Motor neuron (in vitro differentiated cells): ENCODE results near the gene PARP6. TPM values are rescaled to one million over a fixed set of nuclear protein-coding genes. Genes with fewer than 3 reads are reported as not detected.

Experiments used
- ATAC-seq, 8 experiments: fragments of 200-7000 bp; cut with Tn5 transposase; replicated peaks in 6 of 8; 2 replicates each; pipeline ENCODE4 v1.8.0; 2021; ENCODE audit warnings: mild to moderate bottlenecking in 8 of 8, moderate library complexity in 8 of 8
- H3K27ac ChIP-seq, 2 donors: fragments of 250-450 bp; sonication (Bioruptor Pico); 2 replicates each; pipeline ENCODE4 v1.9.0; 2021; ENCODE audit warnings: antibody characterized with exemption in 2 of 2, mild to moderate bottlenecking in 2 of 2, moderate library complexity in 1 of 2
- H3K4me1 ChIP-seq, 2 donors: fragments of 250-450 bp; sonication (Bioruptor Pico); replicated peaks in 1 of 2; 2 replicates each; pipeline ENCODE4 v1.6.1; 2021; ENCODE audit warnings: antibody characterized with exemption in 2 of 2, mild to moderate bottlenecking in 2 of 2, moderate library complexity in 1 of 2
- H3K4me3 ChIP-seq, 5 donors: fragments of 250-450 bp; sonication (Bioruptor Pico); 2 replicates each; pipeline ENCODE4 v1.9.0; 2021; ENCODE audit warnings: antibody characterized with exemption in 5 of 5, mild to moderate bottlenecking in 5 of 5, moderate library complexity in 4 of 5
- WGBS, 10 experiments: fragments of 450-650 bp; shearing (Covaris generic); methylation state at CpG; one replicate each; pipeline ENCODE4 v1.0.0; 2022; 5-methylcytosine and 5-hydroxymethylcytosine counted together
- in situ Hi-C, 9 experiments: fragments of 400-800 bp; cut with MboI; loops; one replicate each; pipeline ENCODE4 v1.15.0; 2021; ENCODE audit warnings: low sequenced_read_pairs in 9 of 9, low pct_unique_long_range_greater_than_20kb in 2 of 9; ENCODE audit not compliant: unreplicated experiment in 9 of 9
- total RNA-seq, 8 experiments: library from RNA; unstranded; fragments of 300-600 nt; gene quantifications; 2 replicates each; pipeline versions ENCODE4 v1.2.3 to v1.2.4, GENCODE V29; 2022

Gene PARP6
- total RNA-seq, 8 experiments from 2014 or later = 29.4 to 131 (median 93.9) TPM

DNA sequence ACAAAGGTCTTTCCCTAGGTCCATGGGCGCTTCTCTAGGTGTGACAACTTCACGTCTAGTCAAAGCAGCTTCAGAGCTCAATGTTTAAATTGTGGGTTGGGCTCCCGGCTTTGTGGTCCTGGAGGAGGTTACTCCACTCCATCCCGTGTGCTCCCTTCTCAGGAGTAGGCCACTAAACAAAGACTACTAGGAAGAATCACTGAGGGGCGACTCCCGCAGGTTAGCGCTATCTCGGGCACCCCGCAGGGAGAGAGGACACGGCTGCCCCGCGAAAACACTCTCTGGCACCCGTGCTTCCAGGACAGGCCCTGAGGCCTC is 500 bp downstream of the PARP6 start:
- WGBS, 10 experiments = 0 to 40% (median 30%) methylated on average over 1 to 4 of the region's 13 CpGs; no CpG with 5 or more reads in 3 of the 10 experiments
- Histone ChIP-seq H3K4me3 (peak overlapping the region; percentile 65 to 95 (median 75)), H3K27ac (peak overlapping the region; percentile 69 to 84), H3K4me1 (peaks cover 14 to 17% of the 10 kb centered on the region in 2 donors)
- ATAC-seq = peak in 5 of 8 experiments; percentile 1 to 4 (median 3)
- in situ Hi-C loops = no loop called here

DNA sequence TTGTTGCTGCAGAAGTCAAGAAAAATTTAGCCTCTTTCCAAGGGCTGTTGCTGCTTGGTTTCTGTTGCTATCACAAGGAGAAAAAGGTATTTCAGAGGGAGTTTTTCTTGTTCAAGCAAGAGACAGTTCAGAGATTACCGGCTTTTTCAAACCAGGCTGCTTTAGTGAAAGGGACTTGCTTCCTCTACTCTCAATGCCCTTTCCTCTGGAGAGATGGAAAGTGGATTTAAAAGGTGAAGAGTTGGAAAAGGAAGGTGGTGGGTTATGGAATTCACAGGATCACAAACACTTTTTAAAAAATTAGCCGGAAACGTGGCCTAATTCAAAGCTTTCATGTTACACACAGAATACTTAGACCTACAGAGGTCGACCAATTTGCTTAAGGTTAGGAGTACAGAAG is 1.1 kb downstream of the PARP6 start:
- Histone ChIP-seq H3K4me3 (peak overlapping the region in 4 of 5 donors; percentile 65 to 95 (median 80)), H3K4me1 (peaks cover 14 to 17% of the 10 kb centered on the region in 2 donors), H3K27ac (no peak overlapping the region)
- no peak for ATAC-seq
- 68 to 100% (median 84%) methylated on average over 2 to 4 of the region's 4 CpGs for WGBS, 10 experiments
- in situ Hi-C loops = no loop called here

DNA sequence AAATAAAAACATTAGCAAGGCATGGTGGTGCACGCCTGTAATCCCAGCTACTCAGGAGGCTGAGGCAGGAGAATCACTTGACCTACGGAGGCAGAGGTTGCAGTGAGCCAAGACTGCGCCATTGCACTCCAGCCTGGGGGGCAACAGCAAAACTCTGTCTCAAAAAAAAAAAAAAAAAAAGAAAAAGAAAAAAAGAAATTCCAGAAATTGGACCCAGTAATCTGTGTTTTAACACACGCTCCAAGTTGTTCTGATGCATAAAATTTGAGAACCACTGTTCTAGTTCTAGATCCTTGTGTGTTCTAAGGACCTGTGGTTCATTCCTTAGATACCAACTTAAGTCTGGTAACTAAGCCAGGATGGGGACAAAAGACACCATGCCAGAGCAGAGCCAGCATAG is 2.6 kb downstream of the PARP6 start:
- Histone ChIP-seq H3K27ac (no peak overlapping the region), H3K4me1 (peaks cover 14 to 17% of the 10 kb centered on the region in 2 donors), H3K4me3 (no peak overlapping the region)
- 89 to 100% (median 100%) methylated on average over 1 to 4 of the region's 4 CpGs for WGBS, 10 experiments
- ATAC-seq = no peak
- in situ Hi-C loops = no loop called here

DNA sequence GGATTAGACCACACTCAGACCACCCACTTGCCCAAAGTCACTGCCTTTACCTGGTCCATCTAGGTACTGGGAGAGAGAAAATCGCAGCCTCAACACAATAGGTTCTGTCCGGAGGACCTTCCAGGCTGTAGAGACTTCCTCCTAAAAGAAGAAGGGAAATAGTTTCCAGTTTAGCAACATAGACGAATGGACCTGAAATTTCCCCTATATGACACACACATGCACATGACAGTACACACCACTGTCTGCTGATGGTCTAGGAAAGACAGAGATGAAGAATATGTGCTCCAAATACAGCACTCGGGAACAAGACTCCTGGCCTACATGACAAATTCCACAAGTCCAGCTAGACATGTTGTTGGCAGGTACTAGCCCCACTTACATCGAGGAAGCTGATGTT is 7.3 kb downstream of the PARP6 start:
- WGBS, 10 experiments = 40 to 100% (median 89%) methylated on average over 1 to 5 of the region's 5 CpGs; no CpG with 5 or more reads in 3 of the 10 experiments
- H3K27ac ChIP-seq = no peak overlapping the region
- ATAC-seq = no peak
- H3K4me3 ChIP-seq = no peak overlapping the region
- in situ Hi-C loops = no loop called here
- H3K4me1 ChIP-seq = no peaks in the 10 kb centered on the region

DNA sequence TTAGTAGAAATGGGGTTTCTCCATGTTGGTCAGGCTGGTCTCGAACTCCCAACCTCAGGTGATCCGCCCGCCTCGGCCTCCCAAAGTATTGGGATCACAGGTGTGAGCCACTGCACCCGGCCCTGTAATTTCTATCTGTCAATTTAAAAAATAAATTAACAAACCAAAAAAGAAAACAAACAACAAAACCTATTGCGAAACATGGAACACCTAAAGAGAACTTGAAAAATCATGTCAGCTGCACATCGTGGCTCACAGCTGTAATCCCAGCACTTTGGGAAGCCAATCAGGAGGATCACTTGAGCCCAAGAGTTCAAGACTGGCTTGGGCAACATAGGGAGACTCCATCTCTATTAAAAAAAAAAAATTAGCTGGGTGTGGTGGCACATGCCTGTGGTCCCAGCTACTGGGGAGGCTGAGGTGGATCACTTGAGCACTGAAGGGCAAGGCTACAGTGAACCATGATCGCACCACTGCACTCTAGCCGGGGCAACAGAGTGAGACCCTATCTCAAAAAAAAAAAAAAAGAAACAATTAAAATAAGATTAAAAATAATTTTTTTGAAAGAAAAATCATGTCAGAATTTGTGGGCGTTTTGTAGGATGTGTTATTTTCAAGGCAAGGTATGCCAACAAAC is 19.6 kb downstream of the PARP6 start:
- 88 to 100% (median 93%) methylated on average over 1 to 9 of the region's 10 CpGs for WGBS, 10 experiments
- Histone ChIP-seq H3K27ac (no peak overlapping the region), H3K4me1 (no peaks in the 10 kb centered on the region), H3K4me3 (no peak overlapping the region)
- no peak for ATAC-seq
- in situ Hi-C loops = loop anchor here in 1 of 9 experiments (10.0 kb wide), 1 partner anchor 62 kb away; no protein-coding TSS in a partner anchor

DNA sequence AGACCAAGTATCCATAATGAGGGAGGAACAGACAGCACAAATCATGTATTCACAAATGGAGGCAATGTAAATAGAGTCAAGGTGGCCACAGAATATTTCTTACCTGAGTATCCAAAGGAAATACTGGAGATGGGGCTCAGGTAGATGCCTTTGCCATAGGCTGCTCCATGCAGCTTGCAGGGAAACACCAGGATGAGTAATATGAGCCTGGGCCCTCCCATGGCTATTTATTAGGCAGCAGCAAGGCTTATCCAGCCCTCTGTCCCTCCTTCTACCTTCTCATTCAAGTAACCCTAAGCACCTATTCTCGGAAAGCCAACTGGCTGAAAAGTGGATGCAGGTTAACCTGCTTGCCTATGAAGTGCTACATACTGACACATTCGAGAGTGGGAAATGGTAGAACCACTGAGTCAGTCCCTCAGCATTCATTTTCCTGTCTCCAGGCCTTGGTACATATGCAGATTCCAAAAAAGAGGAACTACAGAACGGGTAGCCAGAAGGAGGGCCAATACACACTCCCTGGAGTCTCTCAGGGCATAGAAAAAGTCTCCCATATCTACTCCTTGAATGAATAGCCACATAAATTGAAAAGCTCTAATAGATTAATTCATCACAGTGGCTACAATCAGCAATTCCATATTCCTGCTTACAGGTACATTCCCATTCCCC is 23.1 kb downstream of the PARP6 start:
- no peak overlapping the region for H3K27ac ChIP-seq
- no peak overlapping the region for H3K4me3 ChIP-seq
- WGBS, 10 experiments = 60 to 100% (median 73%) methylated on average over 1 to 3 of the region's 3 CpGs; no CpG with 5 or more reads in 2 of the 10 experiments
- ATAC-seq = peak in 2 of 8 experiments; percentile 66 to 68
- in situ Hi-C loops = no loop called here
- H3K4me1 ChIP-seq = no peaks in the 10 kb centered on the region

DNA sequence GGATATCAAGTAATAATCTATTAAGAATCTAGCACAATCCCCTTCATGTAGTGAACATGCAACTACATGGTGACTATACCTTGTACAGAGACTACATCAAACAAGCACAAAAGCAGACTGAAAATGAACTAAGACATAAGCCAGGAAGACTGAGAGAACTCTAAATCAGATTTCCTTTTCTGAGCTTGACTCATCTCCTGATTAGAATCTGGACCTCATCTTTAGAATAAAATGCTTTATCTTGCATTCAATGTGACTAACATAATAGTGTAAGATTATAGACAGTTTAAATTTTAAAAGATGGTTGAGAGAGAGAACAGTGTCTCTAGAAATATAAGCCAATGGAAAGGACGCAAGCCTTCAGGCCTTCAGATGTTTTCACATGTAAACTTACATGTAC is 23.8 kb downstream of the PARP6 start:
- H3K27ac ChIP-seq = no peak overlapping the region
- in situ Hi-C loops = no loop called here
- 80 to 100% (median 88%) methylated on average over 1 of the region's 1 CpG; no CpG with 5 or more reads in 5 of the 10 experiments for WGBS, 10 experiments
- H3K4me1 ChIP-seq = no peaks in the 10 kb centered on the region
- H3K4me3 ChIP-seq = no peak overlapping the region
- ATAC-seq = no peak

DNA sequence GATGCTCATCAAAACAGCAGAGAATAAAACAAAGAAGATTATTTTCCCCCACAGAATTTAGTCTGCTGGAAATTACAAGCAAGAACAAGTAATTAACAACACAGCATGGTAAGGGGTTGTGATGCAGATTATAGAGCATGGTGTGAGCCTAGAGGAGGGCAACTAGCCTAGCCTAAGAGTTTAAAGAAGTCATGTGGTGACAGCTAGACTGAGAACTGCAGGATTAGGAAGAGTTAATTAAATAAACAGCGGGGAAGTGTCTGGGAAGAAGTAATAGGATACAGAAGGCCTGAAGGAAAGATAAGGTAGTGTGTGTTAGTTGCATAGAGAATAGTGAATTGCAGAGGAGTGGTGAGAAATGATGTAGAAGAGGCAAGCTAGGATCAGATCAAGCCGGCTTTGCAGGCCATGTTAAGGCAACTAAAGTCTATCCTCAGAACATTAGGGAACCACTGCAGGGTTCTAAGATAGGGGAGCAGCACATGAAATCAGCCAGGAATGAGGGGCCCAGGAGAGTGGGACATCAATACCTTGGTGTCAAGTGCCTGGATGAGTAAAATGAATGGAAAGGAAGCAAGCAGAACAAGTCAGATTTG is 29.5 kb downstream of the PARP6 start:
- Histone ChIP-seq H3K4me1 (no peaks in the 10 kb centered on the region), H3K4me3 (no peak overlapping the region), H3K27ac (no peak overlapping the region)
- in situ Hi-C loops = no loop called here
- WGBS, 10 experiments = 17 to 60% (median 37%) methylated on average over 1 to 2 of the region's 2 CpGs; no CpG with 5 or more reads in 2 of the 10 experiments
- ATAC-seq = peak in 1 of 8 experiments; percentile 21

DNA sequence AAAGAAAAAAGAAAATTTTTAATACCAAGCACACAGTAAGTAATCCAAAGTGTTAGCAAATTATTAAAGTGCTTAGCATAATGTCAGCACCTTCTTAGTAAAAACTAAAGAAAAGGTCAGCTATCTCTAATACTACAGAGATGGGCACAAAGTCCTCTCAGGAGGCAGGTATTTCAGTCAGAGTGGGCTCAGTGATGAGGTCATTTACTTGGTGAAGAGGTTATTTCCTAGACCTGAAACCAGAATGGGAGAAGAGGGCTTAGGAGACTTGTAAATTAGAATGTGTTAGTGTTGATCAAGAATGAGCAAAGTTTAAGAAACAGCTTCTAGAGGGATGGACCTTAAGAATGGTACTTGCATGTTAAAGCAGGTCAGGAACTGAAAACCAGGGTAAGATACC is 32.7 kb downstream of the PARP6 start:
- in situ Hi-C loops = no loop called here
- no peak for ATAC-seq
- Histone ChIP-seq H3K4me3 (no peak overlapping the region), H3K4me1 (no peaks in the 10 kb centered on the region), H3K27ac (no peak overlapping the region)

DNA sequence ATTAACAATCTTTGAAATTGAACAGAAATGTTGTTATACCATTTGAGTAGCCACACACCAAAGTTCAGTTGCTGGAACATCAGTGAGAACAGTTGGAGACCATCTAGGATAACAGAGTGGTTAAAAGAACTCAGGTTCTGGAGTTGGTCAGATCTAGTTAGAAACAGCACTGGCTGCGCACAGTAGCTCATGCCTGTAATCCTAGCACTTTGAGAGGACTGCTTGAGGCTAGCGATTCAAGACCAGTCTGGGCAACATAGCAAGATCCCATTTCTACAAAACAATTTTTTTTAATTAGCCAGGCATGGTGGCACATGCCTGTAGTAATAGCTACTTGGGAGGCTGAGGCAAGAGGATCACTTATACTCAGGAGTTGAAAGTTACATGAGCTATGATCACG is 33.8 kb downstream of the PARP6 start:
- no peak for ATAC-seq
- in situ Hi-C loops = no loop called here
- WGBS, 10 experiments = 80 to 100% (median 96%) methylated on average over 1 to 3 of the region's 3 CpGs; no CpG with 5 or more reads in 1 of the 10 experiments

DNA sequence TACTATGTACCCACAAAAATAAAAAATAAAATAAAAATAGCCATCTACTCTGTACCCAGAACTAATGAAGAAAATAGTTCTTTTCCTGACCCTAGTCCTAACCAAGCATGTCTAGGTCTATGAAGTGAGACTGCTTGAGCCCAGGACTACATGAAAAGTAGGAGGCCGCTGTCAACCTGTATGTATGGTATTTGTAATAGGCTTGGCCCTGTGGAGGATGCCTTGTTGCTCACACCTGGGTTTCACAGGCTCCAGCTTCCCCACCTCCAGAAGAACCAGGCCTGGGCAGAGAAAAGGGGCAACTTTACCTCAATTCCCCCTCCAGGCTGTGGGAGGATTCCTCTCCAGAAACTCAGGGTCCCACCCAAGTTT is 34.5 kb downstream of the PARP6 start:
- Histone ChIP-seq H3K27ac (no peak overlapping the region), H3K4me1 (no peaks in the 10 kb centered on the region), H3K4me3 (no peak overlapping the region)
- in situ Hi-C loops = no loop called here
- WGBS, 10 experiments = 100% methylated on average over 1 of the region's 1 CpG; no CpG with 5 or more reads in 6 of the 10 experiments
- peak in 2 of 8 experiments; percentile 7 to 11 for ATAC-seq

More for the DNA sequence above, 33.8 kb downstream of the PARP6 start:
- no peaks in the 10 kb centered on the region for H3K4me1 ChIP-seq
- H3K27ac ChIP-seq = no peak overlapping the region
- no peak overlapping the region for H3K4me3 ChIP-seq

DNA sequence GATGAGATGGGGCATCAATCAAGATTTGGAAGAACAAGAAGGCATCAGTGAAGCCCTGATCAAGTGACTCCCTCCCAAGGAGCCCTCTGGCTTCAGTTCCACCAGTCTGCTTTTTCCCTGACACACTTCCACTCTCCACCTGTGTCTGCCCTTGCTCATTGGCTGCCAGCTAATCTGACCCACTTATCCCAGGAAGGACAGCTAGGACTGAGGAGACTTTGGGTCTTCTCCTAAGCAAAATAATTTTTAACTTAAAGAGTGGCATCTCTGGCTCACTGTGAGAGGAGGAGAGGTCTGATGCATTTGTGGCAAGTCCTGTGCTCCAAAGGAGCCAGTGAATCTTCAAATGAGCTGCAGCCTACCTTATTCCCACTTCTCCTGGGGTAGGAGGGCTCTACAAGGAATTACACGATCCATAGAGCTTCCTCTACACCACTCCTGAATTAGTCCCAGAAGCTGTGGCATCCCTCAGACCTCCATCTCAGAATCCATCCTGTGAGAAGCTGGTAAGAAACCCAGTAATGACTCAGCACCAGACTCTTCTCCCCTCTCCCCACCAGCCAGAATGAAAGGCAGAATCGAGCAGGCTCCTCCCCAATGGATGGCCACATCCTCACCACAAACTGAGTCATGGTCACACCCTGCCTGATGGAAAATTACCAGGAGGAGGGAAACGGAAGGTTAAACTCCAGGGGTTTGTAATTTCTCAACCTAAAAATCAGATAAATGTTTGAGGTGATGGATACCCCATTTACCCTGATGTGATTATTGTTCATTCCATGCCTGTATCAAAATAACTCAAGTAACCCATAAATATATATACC is 35.1 kb downstream of the PARP6 start:
- H3K4me3 ChIP-seq = no peak overlapping the region
- 0 to 69% (median 27%) methylated on average over 1 to 3 of the region's 3 CpGs; no CpG with 5 or more reads in 3 of the 10 experiments for WGBS, 10 experiments
- ATAC-seq = peak; percentile 91 to 98 (median 93)
- H3K4me1 ChIP-seq = peaks cover 0 to 3% of the 10 kb centered on the region in 2 donors
- peak overlapping the region in 1 of 2 donors; percentile 49 for H3K27ac ChIP-seq
- in situ Hi-C loops = no loop called here
